B cell (primary cell): ENCODE data around the gene CTBP2. TPM values are rescaled to one million over a fixed set of nuclear protein-coding genes. Genes with fewer than 3 reads are reported as not detected.

Experiments used
- ATAC-seq: fragments of 200-7000 bp; cut with Tn5 transposase; one replicate; pipeline ENCODE4 v1.10.0; 2021; ENCODE audit warnings: low read depth, mild to moderate bottlenecking, moderate number of reproducible peaks, moderate library complexity
- CTCF ChIA-PET: fragments of 350-600 bp; sonication (Branson Sonifier 250); formaldehyde crosslinking; loops from one replicate; lab custom pipeline; 2021; ENCODE audit warnings: antibody characterized with exemption, inconsistent platforms; lab: Charles Lee
- POLR2A ChIA-PET: fragments of 350-600 bp; sonication (Branson Sonifier 250); formaldehyde crosslinking; loops from one replicate; lab custom pipeline; 2021; ENCODE audit warnings: antibody characterized with exemption; lab: Charles Lee
- DNase-seq: peaks from one replicate; pipeline ENCODE4 v3.0.0; 2013
- H2AFZ ChIP-seq: 2 replicates; pipeline ENCODE4 v1.6.1; 2012; ENCODE audit warnings: mild to moderate bottlenecking, low read depth, low read length; ENCODE audit not compliant: insufficient read depth, poor library complexity, severe bottlenecking
- H3K27ac ChIP-seq, 2 donors: 1 replicate in 1 of 2; 2 replicates in 1 of 2; pipeline ENCODE4 v1.5.1; 2012 to 2013; ENCODE audit warnings: low read length in 2 of 2, mild to moderate bottlenecking in 2 of 2, moderate library complexity in 1 of 2
- H3K27me3 ChIP-seq, 4 experiments: fragments of 200-600 bp in 1 of 4; sonication (generic) in 1 of 4; replicated peaks in 1 of 4; 1 replicate in 2 of 4; 2 replicates in 2 of 4; pipeline versions ENCODE4 v1.6.1 to v1.7.0; 2013 to 2016; ENCODE audit warnings: low read length in 3 of 4, mild to moderate bottlenecking in 2 of 4, mixed read lengths in 1 of 4, moderate library complexity in 1 of 4; ENCODE audit not compliant: insufficient read depth in 4 of 4, control insufficient read depth in 3 of 4; ENCODE audit errors: control extremely low read depth in 1 of 4
- H3K36me3 ChIP-seq, 2 experiments: replicated peaks in 1 of 2; 1 replicate in 1 of 2; 2 replicates in 1 of 2; pipeline versions ENCODE4 v1.6.1 to v1.7.1; 2013; ENCODE audit warnings: low read length in 1 of 2; ENCODE audit not compliant: insufficient read depth in 2 of 2, control insufficient read depth in 1 of 2; ENCODE audit errors: control extremely low read depth in 1 of 2, extremely low read depth in 1 of 2
- H3K4me1 ChIP-seq, 2 donors: fragments of 200-600 bp in 1 of 2; sonication (generic) in 1 of 2; 1 replicate in 1 of 2; 2 replicates in 1 of 2; pipeline versions ENCODE4 v1.5.1 to v1.6.1; 2013 to 2017; ENCODE audit warnings: low read length in 2 of 2; ENCODE audit not compliant: control insufficient read depth in 2 of 2, insufficient read depth in 2 of 2
- H3K4me2 ChIP-seq: replicated peaks from 2 replicates; pipeline ENCODE3; 2012; ENCODE audit warnings: mild to moderate bottlenecking, low read depth, low read length; ENCODE audit not compliant: poor library complexity, severe bottlenecking
- H3K4me3 ChIP-seq, 5 experiments: fragments of 200-600 bp in 1 of 5; sonication (generic) in 1 of 5; 1 replicate in 3 of 5; 2 replicates in 2 of 5; pipeline versions ENCODE4 v1.5.1 to v1.7.0; 2011 to 2016; ENCODE audit warnings: low read length in 4 of 5, mild to moderate bottlenecking in 4 of 5, low read depth in 2 of 5, control low read depth in 1 of 5, moderate library complexity in 1 of 5; ENCODE audit not compliant: insufficient read depth in 1 of 5; ENCODE audit errors: control extremely low read depth in 1 of 5, extremely low read depth in 1 of 5
- H3K79me2 ChIP-seq: fragments of 200-600 bp; sonication (generic); one replicate; pipeline ENCODE4 v1.6.0; 2016; ENCODE audit warnings: low read length; ENCODE audit not compliant: control insufficient read depth, insufficient read depth
- H3K9ac ChIP-seq: fragments of 200-600 bp; sonication (generic); 2 replicates; pipeline ENCODE4 v1.6.1; 2017; ENCODE audit warnings: mild to moderate bottlenecking, low read length, moderate library complexity
- H3K9me3 ChIP-seq, 3 donors: one replicate each; pipeline versions ENCODE4 v1.6.1 to v1.7.1; 2013; ENCODE audit warnings: low read length in 2 of 3; ENCODE audit not compliant: control insufficient read depth in 2 of 3, insufficient read depth in 1 of 3; ENCODE audit errors: control extremely low read depth in 1 of 3
- H4K20me1 ChIP-seq: 2 replicates; pipeline ENCODE4 v1.6.0; 2012; ENCODE audit warnings: mild to moderate bottlenecking, low read length; ENCODE audit not compliant: insufficient read depth, control insufficient read depth, poor library complexity, severe bottlenecking
- H3K27ac Mint-ChIP-seq: one replicate; pipeline ENCODE4 v1.8.0; 2021; ENCODE audit warnings: mixed read lengths
- H3K27me3 Mint-ChIP-seq: one replicate; pipeline ENCODE4 v1.8.0; 2021; ENCODE audit warnings: mixed read lengths
- H3K4me1 Mint-ChIP-seq: one replicate; pipeline ENCODE4 v1.8.0; 2021; ENCODE audit warnings: mixed read lengths
- H3K4me3 Mint-ChIP-seq: one replicate; pipeline ENCODE4 v1.8.0; 2021; ENCODE audit warnings: mixed read lengths
- H3K9me3 Mint-ChIP-seq: one replicate; pipeline ENCODE4 v1.8.0; 2022; ENCODE audit warnings: mixed read lengths; ENCODE audit not compliant: insufficient read depth
- CTCF ChIP-seq: fragments of 200-600 bp; IDR thresholded peaks from one replicate; pipeline ENCODE4 v1.8.0; 2022; ENCODE audit warnings: antibody characterized with exemption, mild to moderate bottlenecking
- EZH2 ChIP-seq: IDR thresholded peaks from 2 replicates; pipeline ENCODE4 v1.6.1; 2012; ENCODE audit warnings: borderline replicate concordance, low read depth, mild to moderate bottlenecking, moderate library complexity, low read length; ENCODE audit not compliant: insufficient read depth, poor library complexity, severe bottlenecking
- WGBS: methylation state at CpG from one replicate; pipeline ENCODE4 v1.1.5; 2013; ENCODE audit warnings: missing lambda C conversion rate; ENCODE audit not compliant: insufficient coverage; 5-methylcytosine and 5-hydroxymethylcytosine counted together
- intact Hi-C: fragments of 100-400 bp; cut with micrococcal nuclease; formaldehyde crosslinking; loops from one replicate; pipeline ENCODE4 v1.10.0; 2022
- polyA plus RNA-seq: library from polyadenylated mRNA; depleted of rRNA; stranded (reverse); fragments of >200 nt; gene quantifications from 2 replicates; pipeline ENCODE4 v1.2.3, GENCODE V29; 2012
- total RNA-seq, 2 donors: library from RNA; stranded (reverse); fragments of 120-200 nt in 1 of 2; gene quantifications; 1 replicate in 1 of 2; 2 replicates in 1 of 2; pipeline versions ENCODE4 v1.2.3 to v1.2.4, GENCODE V29; 2013 to 2022

The CTBP2 gene
- total and polyA plus RNA-seq, 2 donors (not counting 1 experiment from before 2014, with no cell fraction given), result 0.39 to 0.85 TPM

GRCh38 chr10:125057158-125058001, 103.0 kb downstream of the CTBP2 start:
- Histone ChIP-seq H3K27me3 (peaks cover 0 to 87% (median 53%) of the 10 kb centered on the region in 4 experiments), H3K4me1 (peaks cover 28% of the 10 kb centered on the region in 2 donors), H3K9ac (no peak overlapping the region), H3K4me3 (no peak overlapping the region), H3K9me3 (peaks cover 0 to 72% (median 10%) of the 10 kb centered on the region in 3 donors), H3K4me2 (no peak overlapping the region), H2AFZ (no peak overlapping the region), H3K27ac (no peak overlapping the region), H3K79me2 (no peaks in the 10 kb centered on the region), H4K20me1 (no peaks in the 10 kb centered on the region), H3K36me3 (no peaks in the 10 kb centered on the region)
- TF ChIP-seq CTCF (no peak), EZH2 (no peak)
- no peak overlapping the region for H3K4me3 Mint-ChIP-seq
- peaks cover 22% of the 10 kb centered on the region for H3K4me1 Mint-ChIP-seq
- H3K27me3 Mint-ChIP-seq, result peaks cover 87% of the 10 kb centered on the region
- peaks cover 4% of the 10 kb centered on the region for H3K9me3 Mint-ChIP-seq
- intact Hi-C loops, result no loop called here
- ATAC-seq (no peak), DNase-seq (no peak)
- no peak overlapping the region for H3K27ac Mint-ChIP-seq
- ChIA-PET CTCF (interaction anchor here (2.4 kb wide), 1 partner anchor 10 kb away, joined by 7 read pairs; no protein-coding TSS in a partner anchor), POLR2A (no interaction called here)
- WGBS, result 25% methylated on average over 17 of the region's 20 CpGs
